Kidney glomerular epithelial cell (primary cell): ENCODE measurements around the gene CXCL10.

Experiments used
- DNase-seq: peaks from one replicate; lab custom pipeline; 2025; lab: John Stamatoyannopoulos, UW

CXCL10 gene

DNA sequence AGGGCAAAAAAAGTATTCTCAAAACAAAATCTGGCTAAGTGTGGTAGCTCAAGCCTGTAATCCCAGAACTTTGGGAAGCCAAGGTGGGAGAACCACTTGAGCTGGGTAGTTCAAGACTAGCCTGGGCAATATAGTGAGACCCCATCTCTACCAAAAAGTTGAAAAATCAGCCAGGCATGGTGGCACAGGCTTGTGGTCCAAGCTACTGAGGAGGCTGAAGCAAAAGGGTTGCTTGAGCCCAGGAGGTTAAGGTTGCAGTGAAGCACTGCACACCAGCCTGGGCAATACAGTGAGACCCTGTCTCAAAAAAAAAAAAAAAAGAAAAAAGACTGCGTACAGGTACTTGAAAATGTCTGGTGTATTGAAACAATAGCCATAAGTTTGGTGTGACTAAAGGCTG, 30.8 kb downstream of the CXCL10 start:
- DNase-seq: no peak

DNA sequence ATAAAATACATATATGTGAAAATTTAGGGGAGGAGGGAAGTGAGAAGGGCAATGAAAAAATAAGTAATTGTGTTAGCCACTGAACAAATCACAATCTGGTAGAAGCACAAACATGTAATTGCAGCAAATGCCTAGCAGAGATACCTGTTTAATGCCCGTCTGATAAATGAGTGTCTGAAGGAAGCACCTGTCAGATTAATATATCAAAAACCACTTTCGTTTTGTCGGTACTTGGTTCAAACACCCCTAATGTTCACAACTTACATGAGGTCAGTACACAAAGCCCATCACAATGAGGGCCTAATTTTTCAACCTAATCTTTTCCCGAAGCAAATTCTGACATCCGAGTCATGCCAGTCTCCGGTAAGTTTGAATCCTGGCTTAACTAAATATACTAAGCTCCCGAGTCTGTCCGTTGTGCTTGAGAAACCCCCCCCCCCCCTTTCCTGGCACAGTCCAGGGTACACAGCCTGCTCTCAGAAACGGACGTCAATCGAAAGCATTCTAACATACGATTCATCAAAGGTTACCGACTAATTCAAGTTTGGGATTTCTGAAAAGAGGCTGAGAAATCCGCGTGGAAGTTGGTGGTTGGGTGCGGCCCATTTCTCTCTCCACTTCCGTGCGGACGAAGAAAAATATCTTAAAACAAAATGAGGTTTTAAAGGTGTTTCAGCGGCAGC, 33.3 kb downstream of the CXCL10 start:
- DNase-seq: no peak

DNA sequence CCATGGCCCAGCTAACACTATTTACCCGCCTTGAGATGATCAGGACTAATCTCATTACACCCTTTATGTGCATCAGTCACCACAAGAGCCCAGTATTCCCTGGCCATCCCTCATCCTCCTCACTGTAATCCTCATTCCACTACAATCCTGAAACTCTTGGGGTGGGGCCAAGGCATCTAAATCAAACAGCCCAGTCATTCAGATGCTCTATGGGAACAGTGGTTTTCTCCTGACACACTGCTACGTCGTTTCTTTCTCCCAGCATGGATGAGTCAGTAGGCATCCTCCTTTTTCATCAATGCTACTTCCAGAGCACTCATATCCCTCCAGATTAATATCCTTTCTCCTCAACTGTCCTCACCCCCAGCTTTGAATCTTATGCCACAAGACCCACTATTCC, 38.2 kb downstream of the CXCL10 start:
- peak; percentile 30 for DNase-seq

DNA sequence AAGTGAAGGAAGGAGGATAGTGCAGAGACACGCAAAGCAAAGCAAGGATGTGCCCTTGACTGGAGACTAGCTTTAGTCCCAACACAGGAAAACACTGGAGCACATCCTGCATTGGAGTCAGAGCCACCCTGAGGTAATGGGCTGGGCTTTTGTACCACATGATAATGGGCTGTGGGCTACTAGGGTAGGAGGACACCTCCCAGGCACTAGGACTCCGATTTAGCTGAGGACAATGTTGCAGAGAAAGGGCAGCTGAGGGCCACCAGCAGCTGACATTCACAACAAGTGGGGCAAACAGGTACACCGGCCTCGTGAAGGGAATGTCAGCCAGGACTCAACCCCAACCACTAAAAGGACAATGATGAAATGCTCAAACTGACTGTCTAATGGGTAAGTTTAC, 42.7 kb downstream of the CXCL10 start:
- no peak for DNase-seq

DNA sequence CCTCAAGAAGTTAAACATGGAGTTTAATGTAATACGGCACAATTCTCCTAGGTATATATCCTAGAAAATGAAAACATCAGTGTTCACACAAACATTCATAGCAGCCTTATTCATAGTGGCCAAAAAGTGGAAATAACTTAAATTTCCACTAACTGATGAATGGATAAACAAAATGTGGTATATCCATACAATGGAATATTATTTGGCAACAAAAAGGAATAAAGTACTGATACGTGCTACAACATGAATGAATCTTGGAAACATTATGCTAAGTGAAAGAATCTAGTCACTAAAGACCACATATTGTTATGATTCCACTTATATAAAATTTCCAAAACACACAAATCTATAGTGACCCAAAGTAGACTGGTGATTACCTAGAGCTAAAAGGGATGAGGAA, 47.1 kb downstream of the CXCL10 start:
- DNase-seq: no peak

DNA sequence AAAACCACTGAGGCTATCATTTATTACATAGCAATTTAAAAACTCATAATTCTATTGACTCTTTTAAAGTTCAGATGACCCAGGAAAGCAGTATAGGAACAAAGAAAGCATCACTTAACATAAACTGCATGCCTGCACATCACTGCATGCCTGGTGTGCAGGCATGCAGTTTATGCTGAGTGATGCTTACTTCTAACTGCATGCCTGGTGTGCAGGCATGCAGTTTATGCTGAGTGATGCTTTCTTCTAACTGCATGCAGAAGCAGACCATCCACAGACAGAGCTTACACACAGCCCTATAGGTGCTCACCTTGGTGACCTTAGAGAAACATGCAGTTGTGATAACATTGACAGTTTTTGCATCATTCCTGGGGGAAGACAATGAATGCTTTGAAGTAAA, 49.5 kb downstream of the CXCL10 start:
- DNase-seq: peak; percentile 46
